ENCODE measurements around the gene RAD54L. TPM values are rescaled to one million over a fixed set of nuclear protein-coding genes. Genes with fewer than 3 reads are reported as not detected.

The RAD54L gene
- total and polyA plus RNA-seq, 2 of the 4 experiments (the other 2 are of a cell fraction) = 4.8 to 10.6 TPM

- peak within 1 kb of the TSS; percentile 95 for H3K4me2 ChIP-seq (ENCODE audit: low read depth, low read length)
- peaks cover 4% of the 10 kb centered on the region; the same call in 1 of the 2 replicates for H3K9me1 ChIP-seq (ENCODE audit: insufficient read depth, low read length)
- H2BK15ac ChIP-seq (ENCODE audit: low read depth, low read length) = peak within 1 kb of the TSS; percentile 42; the same call in 1 of the 3 replicates
- H3K14ac ChIP-seq (replicated peaks; ENCODE audit: low read depth, low read length) = peak within 1 kb of the TSS; percentile 99
- peak within 1 kb of the TSS; percentile 72 for H2BK5ac ChIP-seq (ENCODE audit: low read depth, low read length, poor library complexity, severe bottlenecking)
- peak within 1 kb of the TSS; percentile 98 for H4K91ac ChIP-seq (ENCODE audit: insufficient read depth, low read depth, low read length)
- peak within 1 kb of the TSS; percentile 82 for H3K56ac ChIP-seq (ENCODE audit: extremely low read depth, insufficient read depth, low read length)
- peak within 1 kb of the TSS; percentile 98 for H3K4ac ChIP-seq (ENCODE audit: low read depth, low read length)
- H2AK5ac ChIP-seq (ENCODE audit: low read depth, low read length) = peak within 1 kb of the TSS; percentile 87
- H3K18ac ChIP-seq (ENCODE audit: low read depth, low read length) = peak within 1 kb of the TSS; percentile 52
- peaks cover 14 to 40% of the 10 kb centered on the region in 2 experiments for H3K79me1 ChIP-seq (ENCODE audit: low read depth in 1 of 2, low read length in 2 of 2)
- peak within 1 kb of the TSS; percentile 83 for H2BK120ac ChIP-seq (ENCODE audit: low read depth, low read length)
- H4K8ac ChIP-seq (ENCODE audit: low read depth in 2 of 2, low read length in 2 of 2) = peak within 1 kb of the TSS; percentile 98 to 100
- peak within 1 kb of the TSS; percentile 85 for H3K4me3 ChIP-seq (ENCODE audit: insufficient read depth, low read depth, low read length)
- H3K27me3 ChIP-seq (ENCODE audit: control insufficient read depth, insufficient read depth, low read length) = no peaks in the 10 kb centered on the region
- peaks cover 4% of the 10 kb centered on the region; the same call in 1 of the 2 replicates for H3K4me1 ChIP-seq (ENCODE audit: control insufficient read depth, insufficient read depth, low read length)
- no TSS peak for BruUV-seq (replicated peaks)
- peak within 1 kb of the TSS; percentile 90 for H3K27ac ChIP-seq (ENCODE audit: insufficient read depth, low read length)
- peak within 1 kb of the TSS; percentile 98 for H2AFZ ChIP-seq (replicated peaks; ENCODE audit: low read length, poor library complexity)
- ATAC-seq (ENCODE audit: low read depth) = peak; percentile 95
- in situ Hi-C loops (cut with MboI; ENCODE audit: low sequenced_read_pairs) = no loop called here
- peaks cover 16% of the 10 kb centered on the region for H3K36me3 ChIP-seq (ENCODE audit: control insufficient read depth, insufficient read depth, low read length)
- ChIA-PET CTCF (interaction anchor here (1.6 kb wide), 2 partner anchors 17 to 25 kb away, joined by 4 to 8 read pairs; no protein-coding TSS in a partner anchor), POLR2A (ENCODE audit: unreplicated experiment) (interaction anchor here (0.6 to 1.1 kb wide), 2 partner anchors 66 to 71 kb away, joined by 3 read pairs; partner anchors contain the start of gene PIK3R3)
- peak within 1 kb of the TSS; percentile 98 for H3K9ac ChIP-seq (ENCODE audit: low read depth, low read length)
- peak; percentile 39 for DNase-seq
- peak within 1 kb of the TSS; percentile 99 for H3K23ac ChIP-seq (ENCODE audit: low read depth, low read length)
- intact Hi-C loops (cut with micrococcal nuclease) = no loop called here
- peak within 1 kb of the TSS; percentile 49; the same call in 1 of the 2 replicates for H2BK20ac ChIP-seq (ENCODE audit: low read depth, low read length)
- WGBS, 2 experiments (ENCODE audit: extremely low coverage in 2 of 2, insufficient read length in 1 of 2) = 2% methylated on average over 19 of the region's 67 CpGs; no CpG with 5 or more reads in 1 of the 2 experiments
- H3K9me3 ChIP-seq (ENCODE audit: control insufficient read depth, insufficient read depth, low read length) = no peaks in the 10 kb centered on the region
- dilution Hi-C loops (cut with HindIII; ENCODE audit: low sequenced_read_pairs, unreplicated experiment) = loop anchor here (25.0 kb wide), 1 partner anchor 161 kb away; no protein-coding TSS in a partner anchor
- no peaks in the 10 kb centered on the region for H4K20me1 ChIP-seq (ENCODE audit: insufficient read depth, low read length)
- H4K5ac ChIP-seq (ENCODE audit: low read depth, low read length) = peak within 1 kb of the TSS; percentile 90
- peak within 1 kb of the TSS; percentile 100 for H2AK9ac ChIP-seq (replicated peaks; ENCODE audit: low read depth, low read length, poor library complexity)
- TF ChIP-seq SMC3 (IDR thresholded peaks at IDR 0.05; ENCODE audit: low read depth, low read length) = no peak
- TF ChIP-seq CEBPB (IDR thresholded peaks at IDR 0.05; ENCODE audit: low read depth, low read length) = no peak
- no peak for TF ChIP-seq NFE2L2 (IDR thresholded peaks at IDR 0.05; ENCODE audit: low read depth, low read length)
- peak; percentile 38 for TF ChIP-seq RAD21 (IDR thresholded peaks at IDR 0.05; ENCODE audit: low read length)
- no peak for TF ChIP-seq FOS (IDR thresholded peaks at IDR 0.05; ENCODE audit: low read depth, low read length)
- TF ChIP-seq POLR2A (IDR thresholded peaks at IDR 0.05; ENCODE audit: low read depth, low read length) = no peak; the same call in 1 of the 2 replicates
- no peak for TF ChIP-seq MAFK (IDR thresholded peaks at IDR 0.05; ENCODE audit: low read depth, low read length)
- TF ChIP-seq MAZ (IDR thresholded peaks at IDR 0.05; ENCODE audit: borderline replicate concordance, low read depth, low read length) = 0 out of 2 replicates have a peak, but pooled peaks have one; percentile 6
- peak; percentile 65 for TF ChIP-seq RCOR1 (IDR thresholded peaks at IDR 0.05; ENCODE audit: insufficient replicate concordance, low read length)
- no peak for TF ChIP-seq CHD1 (IDR thresholded peaks at IDR 0.05; ENCODE audit: low read depth, low read length)
- TF ChIP-seq RFX5 (IDR thresholded peaks at IDR 0.05; ENCODE audit: low read depth, low read length) = no peak
- TF ChIP-seq CTCF (conservative IDR thresholded peaks at IDR 0.05; ENCODE audit: low read depth, low read length) = peak; percentile 18; the same call in 1 of the 2 replicates
- no peak for TF ChIP-seq USF2 (IDR thresholded peaks at IDR 0.05; ENCODE audit: low read depth, low read length)
- no peak for TF ChIP-seq BHLHE40 (IDR thresholded peaks at IDR 0.05; ENCODE audit: low read depth, low read length)
- 0 out of 2 replicates have a peak, but pooled peaks have one; percentile 26 for TF ChIP-seq MXI1 (IDR thresholded peaks at IDR 0.05; ENCODE audit: borderline replicate concordance, low read depth, low read length)
Observed at GRCh38 chr1:46197964-46198811, 49.4 kb upstream of the RAD54L start, which contains the start of gene POMGNT1. Gene POMGNT1 (minus strand): TSS chr1:46198434. CDS start chr1:46197821, 613 bp downstream.
